Panc1 (cell line): Measurements from ENCODE around the gene PDZD8. TPM values are rescaled to one million over a fixed set of nuclear protein-coding genes. Genes with fewer than 3 reads are reported as not detected.

Experiments
- ATAC-seq: fragments of 200-7000 bp; cut with Tn5 transposase; 2 replicates; pipeline ENCODE4 v1.9.1; 2020; ENCODE audit warnings: mild to moderate bottlenecking, moderate library complexity
- BruUV-seq: library from RNA; stranded (reverse); fragments of 400-500 nt; replicated peaks from 2 replicates; lab custom pipeline; 2021; lab: Mats Ljungman, UMichigan
- CTCF ChIA-PET: fragments of 300-600 bp; sonication (Branson Sonifier 250); formaldehyde crosslinking; loops from one replicate; lab custom pipeline; 2022; ENCODE audit warnings: antibody characterized with exemption; lab: Charles Lee
- POLR2A ChIA-PET: fragments of 300-600 bp; sonication (Branson Sonifier 250); formaldehyde crosslinking; loops from one replicate; lab custom pipeline; 2022; ENCODE audit warnings: antibody characterized with exemption; lab: Charles Lee
- DNase-seq: peaks from one replicate; pipeline ENCODE4 v3.0.0-alpha.2; 2010; ENCODE audit warnings: low read depth, low spot score
- H3K27ac ChIP-seq: 2 replicates; pipeline ENCODE4 v1.5.1; 2011; ENCODE audit warnings: mild to moderate bottlenecking, low read length, inconsistent platforms
- H3K27me3 ChIP-seq: fragments of 200-500 bp; sonication (Bioruptor generic); 2 replicates; pipeline ENCODE4 v1.6.0; 2014; ENCODE audit warnings: low read length, inconsistent platforms; ENCODE audit not compliant: control insufficient read depth, insufficient read depth
- H3K36me3 ChIP-seq: fragments of 200-500 bp; sonication (Bioruptor generic); 2 replicates; pipeline ENCODE4 v1.5.1; 2014; ENCODE audit warnings: inconsistent platforms, mild to moderate bottlenecking, low read length, moderate library complexity; ENCODE audit not compliant: control insufficient read depth, insufficient read depth
- H3K4me1 ChIP-seq: 2 replicates; pipeline ENCODE4 v1.5.1; 2011; ENCODE audit warnings: inconsistent platforms, mild to moderate bottlenecking, low read length, moderate library complexity; ENCODE audit not compliant: control insufficient read depth, insufficient read depth
- H3K4me3 ChIP-seq, 2 experiments: 2 replicates each; pipeline ENCODE4 v1.5.1; 2011 to 2012; ENCODE audit warnings: low read depth in 2 of 2, low read length in 2 of 2, mild to moderate bottlenecking in 2 of 2, inconsistent platforms in 1 of 2, moderate library complexity in 1 of 2
- H3K9me3 ChIP-seq: fragments of 200-500 bp; sonication (Bioruptor generic); 2 replicates; pipeline ENCODE4 v1.5.1; 2014; ENCODE audit warnings: low read depth, mild to moderate bottlenecking, inconsistent platforms, low read length, moderate library complexity; ENCODE audit not compliant: control insufficient read depth, insufficient read depth
- POLR2AphosphoS5 ChIP-seq: IDR thresholded peaks from 2 replicates; pipeline ENCODE4 v1.6.1; 2012; ENCODE audit warnings: mild to moderate bottlenecking, low read depth, low read length, moderate library complexity
- SIN3A ChIP-seq: IDR thresholded peaks from 2 replicates; pipeline ENCODE4 v1.6.1; 2012; ENCODE audit warnings: low read depth, mild to moderate bottlenecking, low read length, moderate library complexity, borderline replicate concordance; ENCODE audit not compliant: insufficient read depth
- TCF7L2 ChIP-seq: IDR thresholded peaks from 2 replicates; pipeline ENCODE4 v1.6.1; 2011; ENCODE audit warnings: mild to moderate bottlenecking, low read depth, low read length, inconsistent platforms
- in situ Hi-C: cut with HindIII; loops from 2 replicates; pipeline ENCODE4 v1.10.0; 2016; ENCODE audit warnings: low sequenced_read_pairs, low pct_unique_long_range_greater_than_20kb
- intact Hi-C: fragments of 100-400 bp; cut with micrococcal nuclease; formaldehyde crosslinking; loops from one replicate; pipeline ENCODE4 v1.10.0; 2022; ENCODE audit not compliant: unreplicated experiment
- total RNA-seq: library from RNA; stranded (reverse); gene quantifications from one replicate; pipeline ENCODE4 v1.2.1, GENCODE V29; 2021; ENCODE audit not compliant: unreplicated experiment
- TF ChIP-seq, protein P1 (sequence below): fragments of 450-650 bp; IDR thresholded peaks from 2 replicates; pipeline ENCODE4 v1.5.1; 2017; ENCODE audit warnings: mild to moderate bottlenecking
- TF ChIP-seq, protein P2 (sequence below), 2 experiments: IDR thresholded peaks; 2 replicates each; pipeline ENCODE4 v1.6.1; 2011 to 2012; ENCODE audit warnings: low read depth in 2 of 2, control low read depth in 1 of 2, low read length in 1 of 2, mild to moderate bottlenecking in 1 of 2, moderate library complexity in 1 of 2; ENCODE audit not compliant: insufficient read depth in 1 of 2

Gene PDZD8
- total RNA-seq, 1 experiment from 2014 or later = 44.7 TPM

DNA sequence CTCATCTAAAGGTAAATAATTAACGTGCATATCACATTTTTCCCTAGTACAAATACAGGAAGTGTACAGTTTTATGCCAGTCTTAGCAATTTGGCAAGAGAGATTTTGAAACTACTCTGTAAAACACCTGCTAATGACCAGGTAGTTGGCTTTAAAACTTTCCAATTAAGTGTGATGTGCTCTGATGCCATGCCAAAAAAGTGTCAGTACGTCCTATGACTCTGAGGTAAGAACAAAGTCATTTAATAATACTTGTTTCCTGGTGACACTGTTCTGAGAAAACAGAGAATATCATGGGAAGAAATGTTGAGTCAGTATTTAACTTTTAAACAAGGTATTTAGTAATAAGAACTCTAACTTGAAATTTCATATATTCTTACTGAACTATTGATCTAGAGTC is 9.6 kb downstream of the PDZD8 start:
- Histone ChIP-seq H3K27me3 (no peaks in the 10 kb centered on the region), H3K9me3 (no peaks in the 10 kb centered on the region), H3K27ac (peak overlapping the region; percentile 25; the same call in 1 of the 2 replicates), H3K36me3 (no peaks in the 10 kb centered on the region), H3K4me3 (no peak overlapping the region), H3K4me1 (peaks cover 46% of the 10 kb centered on the region)
- ChIA-PET POLR2A (no interaction called here), CTCF (no interaction called here)
- in situ Hi-C loops (no loop called here), intact Hi-C loops (no loop called here)
- DNase-seq (peak; percentile 47), ATAC-seq (no peak)
- BruUV-seq = no TSS peak
- TF ChIP-seq SIN3A (no peak), POLR2AphosphoS5 (no peak), TCF7L2 (no peak)
- TF ChIP-seq, protein P1, sequence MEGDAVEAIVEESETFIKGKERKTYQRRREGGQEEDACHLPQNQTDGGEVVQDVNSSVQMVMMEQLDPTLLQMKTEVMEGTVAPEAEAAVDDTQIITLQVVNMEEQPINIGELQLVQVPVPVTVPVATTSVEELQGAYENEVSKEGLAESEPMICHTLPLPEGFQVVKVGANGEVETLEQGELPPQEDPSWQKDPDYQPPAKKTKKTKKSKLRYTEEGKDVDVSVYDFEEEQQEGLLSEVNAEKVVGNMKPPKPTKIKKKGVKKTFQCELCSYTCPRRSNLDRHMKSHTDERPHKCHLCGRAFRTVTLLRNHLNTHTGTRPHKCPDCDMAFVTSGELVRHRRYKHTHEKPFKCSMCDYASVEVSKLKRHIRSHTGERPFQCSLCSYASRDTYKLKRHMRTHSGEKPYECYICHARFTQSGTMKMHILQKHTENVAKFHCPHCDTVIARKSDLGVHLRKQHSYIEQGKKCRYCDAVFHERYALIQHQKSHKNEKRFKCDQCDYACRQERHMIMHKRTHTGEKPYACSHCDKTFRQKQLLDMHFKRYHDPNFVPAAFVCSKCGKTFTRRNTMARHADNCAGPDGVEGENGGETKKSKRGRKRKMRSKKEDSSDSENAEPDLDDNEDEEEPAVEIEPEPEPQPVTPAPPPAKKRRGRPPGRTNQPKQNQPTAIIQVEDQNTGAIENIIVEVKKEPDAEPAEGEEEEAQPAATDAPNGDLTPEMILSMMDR = no peak
- TF ChIP-seq, protein P2, sequence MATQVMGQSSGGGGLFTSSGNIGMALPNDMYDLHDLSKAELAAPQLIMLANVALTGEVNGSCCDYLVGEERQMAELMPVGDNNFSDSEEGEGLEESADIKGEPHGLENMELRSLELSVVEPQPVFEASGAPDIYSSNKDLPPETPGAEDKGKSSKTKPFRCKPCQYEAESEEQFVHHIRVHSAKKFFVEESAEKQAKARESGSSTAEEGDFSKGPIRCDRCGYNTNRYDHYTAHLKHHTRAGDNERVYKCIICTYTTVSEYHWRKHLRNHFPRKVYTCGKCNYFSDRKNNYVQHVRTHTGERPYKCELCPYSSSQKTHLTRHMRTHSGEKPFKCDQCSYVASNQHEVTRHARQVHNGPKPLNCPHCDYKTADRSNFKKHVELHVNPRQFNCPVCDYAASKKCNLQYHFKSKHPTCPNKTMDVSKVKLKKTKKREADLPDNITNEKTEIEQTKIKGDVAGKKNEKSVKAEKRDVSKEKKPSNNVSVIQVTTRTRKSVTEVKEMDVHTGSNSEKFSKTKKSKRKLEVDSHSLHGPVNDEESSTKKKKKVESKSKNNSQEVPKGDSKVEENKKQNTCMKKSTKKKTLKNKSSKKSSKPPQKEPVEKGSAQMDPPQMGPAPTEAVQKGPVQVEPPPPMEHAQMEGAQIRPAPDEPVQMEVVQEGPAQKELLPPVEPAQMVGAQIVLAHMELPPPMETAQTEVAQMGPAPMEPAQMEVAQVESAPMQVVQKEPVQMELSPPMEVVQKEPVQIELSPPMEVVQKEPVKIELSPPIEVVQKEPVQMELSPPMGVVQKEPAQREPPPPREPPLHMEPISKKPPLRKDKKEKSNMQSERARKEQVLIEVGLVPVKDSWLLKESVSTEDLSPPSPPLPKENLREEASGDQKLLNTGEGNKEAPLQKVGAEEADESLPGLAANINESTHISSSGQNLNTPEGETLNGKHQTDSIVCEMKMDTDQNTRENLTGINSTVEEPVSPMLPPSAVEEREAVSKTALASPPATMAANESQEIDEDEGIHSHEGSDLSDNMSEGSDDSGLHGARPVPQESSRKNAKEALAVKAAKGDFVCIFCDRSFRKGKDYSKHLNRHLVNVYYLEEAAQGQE (IDR thresholded peaks at IDR 0.05; ENCODE audit: insufficient read depth in 1 of 2, low read depth in 2 of 2, low read length in 1 of 2) = no peak

GRCh38 chr10:117364110-117364960 is 10.9 kb downstream of the PDZD8 start:
- no peaks in the 10 kb centered on the region for H3K27me3 ChIP-seq
- no peaks in the 10 kb centered on the region for H3K36me3 ChIP-seq
- intact Hi-C loops = no loop called here
- TF ChIP-seq TCF7L2 = no peak
- TF ChIP-seq, protein P2 (IDR thresholded peaks at IDR 0.05; ENCODE audit: insufficient read depth in 1 of 2, low read depth in 2 of 2, low read length in 1 of 2) = no peak
- TF ChIP-seq SIN3A = no peak
- TF ChIP-seq POLR2AphosphoS5 = no peak
- peaks cover 43% of the 10 kb centered on the region for H3K4me1 ChIP-seq
- no peak overlapping the region for H3K4me3 ChIP-seq
- DNase-seq = no peak
- no peak for ATAC-seq
- ChIA-PET CTCF (no interaction called here), POLR2A (no interaction called here)
- BruUV-seq = no TSS peak
- no peak overlapping the region for H3K27ac ChIP-seq
- in situ Hi-C loops = no loop called here
- H3K9me3 ChIP-seq = no peaks in the 10 kb centered on the region
